Hypothalamus (tissue), 51 donors: Measurements from ENCODE around the gene ZNF138.

Experiments
- DNase-seq, 51 donors: peaks; one replicate each; lab custom pipeline; 2025; lab: John Stamatoyannopoulos, UW

Gene ZNF138

GRCh38 chr7:64874562-64875250 lies 80.5 kb downstream of the ZNF138 start:
- DNase-seq = no peak

- DNase-seq = no peak
Observed at GRCh38 chr7:64875258-64875657, 81.0 kb downstream of the ZNF138 start.

GRCh38 chr7:64875658-64876406 lies 81.6 kb downstream of the ZNF138 start:
- no peak for DNase-seq

GRCh38 chr7:64876792-64877713 lies 82.8 kb downstream of the ZNF138 start:
- DNase-seq = peak in 48 of 51 donors; percentile 12 to 84 (median 63)

GRCh38 chr7:64877714-64878610 lies 83.7 kb downstream of the ZNF138 start:
- DNase-seq = no peak

GRCh38 chr7:64878684-64879083 lies 84.5 kb downstream of the ZNF138 start:
- no peak for DNase-seq

- no peak for DNase-seq
Observed at GRCh38 chr7:64879086-64879730, 85.0 kb downstream of the ZNF138 start.

- no peak for DNase-seq
Observed at GRCh38 chr7:64879800-64880199, 85.6 kb downstream of the ZNF138 start.

- no peak for DNase-seq
Observed at GRCh38 chr7:64880322-64881297, 86.4 kb downstream of the ZNF138 start.

GRCh38 chr7:64881461-64882287 lies 87.4 kb downstream of the ZNF138 start:
- DNase-seq = no peak

- DNase-seq = peak in 47 of 51 donors; percentile 11 to 82 (median 56)
Observed at GRCh38 chr7:64882341-64883112, 88.3 kb downstream of the ZNF138 start.
